ENCODE measurements around the gene USP36. TPM values are rescaled to one million over a fixed set of nuclear protein-coding genes. Genes with fewer than 3 reads are reported as not detected.
"Not testable (repeated sequence)": the region's sequence is repeated elsewhere in the genome, so short reads cannot be mapped to it uniquely, and the experiment has no call there.

USP36 gene
- total RNA-seq (ENCODE audit: low replicate concordance): 53.4 and 58.6 TPM in 2 replicates
- long read RNA-seq, partial matches to known transcripts: 6 of 14 reads
- long read RNA-seq, other reads (novel, unspliced or antisense): 8 of 14 reads

DNA sequence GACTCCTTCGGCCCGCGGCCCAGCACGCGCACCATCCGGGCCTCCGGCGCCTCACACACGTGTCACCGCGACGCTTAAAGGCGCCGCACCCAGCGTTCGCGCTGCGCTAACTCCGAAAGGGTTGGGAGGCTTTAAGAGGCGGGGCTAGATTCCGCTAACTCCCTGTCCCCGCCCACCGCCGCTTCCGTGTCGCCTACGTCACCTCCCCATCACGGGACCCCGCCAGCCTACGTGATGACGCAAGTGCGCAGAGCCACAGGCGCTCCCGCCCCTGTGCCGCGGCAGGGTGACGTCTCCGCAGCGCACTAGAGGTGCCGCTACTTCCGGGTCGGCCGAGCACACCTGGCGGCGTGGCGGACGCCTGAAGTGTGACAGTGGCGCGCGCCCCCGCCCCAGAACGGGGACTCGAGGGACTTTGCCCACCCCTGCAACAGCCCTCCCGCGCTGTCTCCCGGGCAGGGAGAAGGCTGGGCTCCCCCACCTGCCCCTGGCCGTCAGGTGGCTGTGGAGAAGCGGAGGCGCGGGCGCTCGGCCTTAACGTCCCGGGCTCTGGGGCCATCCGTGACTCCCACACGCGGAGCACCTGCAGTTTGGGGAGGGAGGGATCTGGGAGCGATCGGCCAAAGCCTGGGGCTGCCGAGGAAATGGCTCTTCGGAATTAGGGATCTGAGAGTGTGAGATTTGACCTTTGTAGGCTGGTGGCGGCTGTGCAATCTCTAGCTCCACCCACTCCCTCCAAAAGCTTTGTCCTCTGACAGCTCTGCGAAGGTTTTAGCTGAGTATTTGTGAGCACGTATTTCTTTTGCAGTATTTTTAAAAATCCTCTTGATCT, at the start of gene USP36:
USP36 (minus strand) TSS at position 35 of the 832 bp plus-strand sequence. CDS start 4,451 bp downstream, outside the sequence.
- H3K36me3 Mint-ChIP-seq: peaks cover 4% of the 10 kb centered on the region
- H3K27ac Mint-ChIP-seq: peak within 1 kb of the TSS; percentile 98
- DNase-seq (ENCODE audit: extremely low spot score, unreplicated experiment): peak; percentile 100
- TF ChIP-seq, protein P1, sequence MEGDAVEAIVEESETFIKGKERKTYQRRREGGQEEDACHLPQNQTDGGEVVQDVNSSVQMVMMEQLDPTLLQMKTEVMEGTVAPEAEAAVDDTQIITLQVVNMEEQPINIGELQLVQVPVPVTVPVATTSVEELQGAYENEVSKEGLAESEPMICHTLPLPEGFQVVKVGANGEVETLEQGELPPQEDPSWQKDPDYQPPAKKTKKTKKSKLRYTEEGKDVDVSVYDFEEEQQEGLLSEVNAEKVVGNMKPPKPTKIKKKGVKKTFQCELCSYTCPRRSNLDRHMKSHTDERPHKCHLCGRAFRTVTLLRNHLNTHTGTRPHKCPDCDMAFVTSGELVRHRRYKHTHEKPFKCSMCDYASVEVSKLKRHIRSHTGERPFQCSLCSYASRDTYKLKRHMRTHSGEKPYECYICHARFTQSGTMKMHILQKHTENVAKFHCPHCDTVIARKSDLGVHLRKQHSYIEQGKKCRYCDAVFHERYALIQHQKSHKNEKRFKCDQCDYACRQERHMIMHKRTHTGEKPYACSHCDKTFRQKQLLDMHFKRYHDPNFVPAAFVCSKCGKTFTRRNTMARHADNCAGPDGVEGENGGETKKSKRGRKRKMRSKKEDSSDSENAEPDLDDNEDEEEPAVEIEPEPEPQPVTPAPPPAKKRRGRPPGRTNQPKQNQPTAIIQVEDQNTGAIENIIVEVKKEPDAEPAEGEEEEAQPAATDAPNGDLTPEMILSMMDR (conservative IDR thresholded peaks at IDR 0.05): peak; percentile 21
- H3K4me1 Mint-ChIP-seq (ENCODE audit: unreplicated experiment): peaks cover 21% of the 10 kb centered on the region
- no peaks in the 10 kb centered on the region for H3K27me3 Mint-ChIP-seq
- H3K4me3 Mint-ChIP-seq: peak within 1 kb of the TSS; percentile 94
- H3K9me3 Mint-ChIP-seq: no peaks in the 10 kb centered on the region

DNA sequence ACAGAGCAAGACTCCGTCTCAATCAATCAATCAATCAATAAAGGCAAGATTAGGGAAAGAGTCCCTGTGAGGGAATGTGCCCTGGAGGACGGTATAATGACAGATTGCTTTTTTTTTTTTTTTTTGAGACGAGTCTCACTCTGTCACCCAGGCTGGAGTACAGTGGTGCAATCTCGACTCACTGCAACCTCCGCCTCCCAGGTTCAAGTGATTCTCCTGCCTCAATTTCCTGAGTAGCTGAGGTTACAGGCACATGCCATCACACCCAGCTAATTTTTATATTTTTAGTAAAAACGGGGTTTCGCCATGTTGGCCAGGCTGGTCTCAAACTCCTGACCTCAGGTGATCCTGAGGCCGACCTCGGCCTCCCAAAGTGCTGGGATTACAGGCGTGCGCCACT, 49.5 kb upstream of the USP36 start:
- H3K4me3 Mint-ChIP-seq; H3K27me3 Mint-ChIP-seq; DNase-seq (ENCODE audit: extremely low spot score, unreplicated experiment); H3K9me3 Mint-ChIP-seq; H3K27ac Mint-ChIP-seq: not testable (repeated sequence)
- peaks cover 48% of the 10 kb centered on the region for H3K4me1 Mint-ChIP-seq (ENCODE audit: unreplicated experiment)
- peaks cover 20% of the 10 kb centered on the region for H3K36me3 Mint-ChIP-seq

DNA sequence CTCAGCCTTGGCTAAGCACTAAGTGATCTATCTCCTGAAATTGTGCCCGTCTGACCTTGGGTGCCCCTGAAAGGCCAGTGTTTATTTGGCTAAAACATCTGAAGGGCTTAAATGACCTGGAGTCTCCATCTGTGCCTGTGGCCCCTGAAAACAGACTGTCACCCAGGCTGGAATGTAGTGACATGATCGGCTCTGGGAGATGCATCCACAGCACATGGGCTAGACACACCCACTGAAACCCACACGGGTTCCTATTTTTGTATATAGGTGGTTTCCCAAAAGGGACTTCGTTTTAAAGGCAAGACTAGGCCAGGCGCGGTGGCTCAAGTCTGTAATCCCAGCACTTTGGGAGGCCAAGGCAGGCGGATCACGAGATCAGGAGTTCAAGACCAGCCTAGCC, 48.9 kb upstream of the USP36 start:
- Mint-ChIP-seq H3K4me3 (no peak overlapping the region), H3K4me1 (ENCODE audit: unreplicated experiment) (peaks cover 52% of the 10 kb centered on the region), H3K27ac (peak overlapping the region; percentile 78), H3K36me3 (peaks cover 20% of the 10 kb centered on the region), H3K27me3 (no peaks in the 10 kb centered on the region), H3K9me3 (no peaks in the 10 kb centered on the region)
- TF ChIP-seq, protein P1 (conservative IDR thresholded peaks at IDR 0.05): no peak
- no peak for DNase-seq (ENCODE audit: extremely low spot score, unreplicated experiment)

DNA sequence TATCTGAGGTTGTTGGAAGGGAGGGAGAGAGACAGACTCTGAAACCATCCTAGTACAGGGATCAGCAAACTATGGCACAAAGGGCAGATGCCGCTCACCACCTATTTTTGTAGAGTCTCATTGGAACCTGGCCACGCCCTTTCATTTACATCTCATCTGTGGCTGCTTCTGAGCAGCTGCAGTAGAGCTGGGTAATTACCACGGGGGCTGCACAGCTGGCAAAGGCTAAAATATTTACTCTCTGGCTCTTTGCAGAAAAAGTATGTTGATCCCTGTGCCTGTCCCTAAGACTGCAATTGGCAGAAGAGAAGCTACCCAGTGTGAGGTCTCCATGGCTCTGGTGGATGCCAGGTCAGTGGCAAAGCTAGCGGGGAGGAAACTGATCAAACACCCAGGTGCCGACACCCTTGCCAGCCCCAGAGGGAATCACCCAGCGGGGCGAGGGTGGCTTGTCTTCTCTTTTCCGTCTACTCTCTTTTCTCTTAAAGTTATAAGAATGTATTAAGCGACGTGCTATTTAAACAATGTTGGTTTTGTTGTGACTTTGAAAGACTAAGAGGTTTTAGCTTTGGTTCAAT, 48.4 kb upstream of the USP36 start:
- peak overlapping the region; percentile 78 for H3K27ac Mint-ChIP-seq
- no peaks in the 10 kb centered on the region for H3K9me3 Mint-ChIP-seq
- H3K4me3 Mint-ChIP-seq: peak overlapping the region; percentile 41
- H3K4me1 Mint-ChIP-seq (ENCODE audit: unreplicated experiment): peaks cover 54% of the 10 kb centered on the region
- H3K36me3 Mint-ChIP-seq: peaks cover 20% of the 10 kb centered on the region
- no peak for DNase-seq (ENCODE audit: extremely low spot score, unreplicated experiment)
- TF ChIP-seq, protein P1 (conservative IDR thresholded peaks at IDR 0.05): no peak
- no peaks in the 10 kb centered on the region for H3K27me3 Mint-ChIP-seq

DNA sequence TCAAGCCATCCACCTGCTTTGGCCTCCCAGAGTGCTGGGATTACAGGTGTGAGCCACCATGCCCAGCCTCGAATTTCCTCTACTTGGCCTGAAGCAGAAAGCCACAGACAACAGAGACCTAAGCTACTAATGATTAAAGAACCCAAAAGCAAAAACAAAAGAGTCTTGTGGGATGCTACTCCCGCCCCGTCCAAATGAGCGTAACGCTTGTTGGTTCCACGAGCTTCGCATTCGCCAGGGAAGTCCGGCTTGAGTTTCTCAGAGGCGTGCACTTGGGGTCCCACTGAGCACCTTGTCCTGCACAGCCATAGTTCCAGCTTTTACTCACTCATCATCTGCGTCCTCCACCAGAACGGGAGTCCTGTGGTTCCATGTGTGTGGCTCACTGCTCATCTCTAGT, 46.3 kb upstream of the USP36 start:
- no peak overlapping the region for H3K4me3 Mint-ChIP-seq
- H3K27me3 Mint-ChIP-seq: no peaks in the 10 kb centered on the region
- TF ChIP-seq, protein P1 (conservative IDR thresholded peaks at IDR 0.05): no peak
- H3K9me3 Mint-ChIP-seq: no peaks in the 10 kb centered on the region
- peak overlapping the region; percentile 68 for H3K27ac Mint-ChIP-seq
- H3K36me3 Mint-ChIP-seq: peaks cover 24% of the 10 kb centered on the region
- DNase-seq (ENCODE audit: extremely low spot score, unreplicated experiment): no peak
- peaks cover 63% of the 10 kb centered on the region for H3K4me1 Mint-ChIP-seq (ENCODE audit: unreplicated experiment)

DNA sequence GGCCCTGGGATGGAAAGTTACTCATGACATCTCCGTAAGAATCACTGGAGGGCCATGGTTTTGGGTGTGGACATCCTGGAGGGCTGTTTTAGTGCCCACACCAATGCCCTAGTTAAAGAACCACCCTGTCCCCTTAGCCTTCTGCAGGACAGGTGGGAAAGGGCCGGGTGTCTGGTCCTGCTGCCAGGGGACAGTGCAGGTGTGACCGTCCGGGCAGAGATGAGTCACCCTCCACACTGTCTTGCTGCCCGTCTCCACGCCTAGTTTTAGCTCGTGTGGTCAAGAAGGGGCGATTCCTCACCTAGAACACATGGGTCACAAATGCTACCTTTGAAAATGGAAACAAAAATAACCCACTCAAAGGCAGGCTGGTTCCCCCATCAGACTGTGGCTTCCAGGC, 45.3 kb upstream of the USP36 start:
- H3K36me3 Mint-ChIP-seq: peaks cover 22% of the 10 kb centered on the region
- H3K4me3 Mint-ChIP-seq: no peak overlapping the region
- no peaks in the 10 kb centered on the region for H3K27me3 Mint-ChIP-seq
- H3K4me1 Mint-ChIP-seq (ENCODE audit: unreplicated experiment): peaks cover 53% of the 10 kb centered on the region
- TF ChIP-seq, protein P1 (conservative IDR thresholded peaks at IDR 0.05): no peak
- peak overlapping the region; percentile 68 for H3K27ac Mint-ChIP-seq
- no peaks in the 10 kb centered on the region for H3K9me3 Mint-ChIP-seq
- DNase-seq (ENCODE audit: extremely low spot score, unreplicated experiment): no peak

All from type B pancreatic cell (in vitro differentiated cells).